IgD-negative memory B cell (primary cell): ENCODE measurements around the gene NCOA3. TPM values are rescaled to one million over a fixed set of nuclear protein-coding genes. Genes with fewer than 3 reads are reported as not detected.
A peak's percentile ranks its signal among the peaks of the same experiment; 100 is the strongest.
"Not testable (repeated sequence)": the region's sequence is repeated elsewhere in the genome, so short reads cannot be mapped to it uniquely, and the experiment has no call there.

Source experiments
- H3K27ac Mint-ChIP-seq, 3 donors: one replicate each; pipeline ENCODE4 v1.8.0; 2020 to 2022; ENCODE audit warnings: mild to moderate bottlenecking in 3 of 3, mixed read lengths in 3 of 3, moderate library complexity in 1 of 3
- H3K27me3 Mint-ChIP-seq: one replicate; pipeline ENCODE4 v1.8.0; 2021; ENCODE audit warnings: mixed read lengths
- H3K36me3 Mint-ChIP-seq: one replicate; pipeline ENCODE4 v1.8.0; 2020; ENCODE audit warnings: mild to moderate bottlenecking, mixed read lengths
- H3K4me1 Mint-ChIP-seq, 3 donors: one replicate each; pipeline ENCODE4 v1.8.0; 2020 to 2022; ENCODE audit warnings: mixed read lengths in 3 of 3, mild to moderate bottlenecking in 1 of 3
- H3K4me3 Mint-ChIP-seq, 4 donors: one replicate each; pipeline ENCODE4 v1.8.0; 2020 to 2022; ENCODE audit warnings: mild to moderate bottlenecking in 4 of 4, mixed read lengths in 4 of 4, moderate library complexity in 3 of 4
- H3K9me3 Mint-ChIP-seq, 3 donors: one replicate each; pipeline ENCODE4 v1.8.0; 2020 to 2021; ENCODE audit warnings: mixed read lengths in 3 of 3, mild to moderate bottlenecking in 1 of 3
- polyA plus RNA-seq: library from polyadenylated mRNA; unstranded; fragments of 300-500 nt; fragmentation: Illumina TruSeq; gene quantifications from one replicate; pipeline ENCODE4 v1.2.3, GENCODE V29; 2021

The NCOA3 gene
- polyA plus RNA-seq, 1 donor from 2014 or later = 64.7 TPM

DNA sequence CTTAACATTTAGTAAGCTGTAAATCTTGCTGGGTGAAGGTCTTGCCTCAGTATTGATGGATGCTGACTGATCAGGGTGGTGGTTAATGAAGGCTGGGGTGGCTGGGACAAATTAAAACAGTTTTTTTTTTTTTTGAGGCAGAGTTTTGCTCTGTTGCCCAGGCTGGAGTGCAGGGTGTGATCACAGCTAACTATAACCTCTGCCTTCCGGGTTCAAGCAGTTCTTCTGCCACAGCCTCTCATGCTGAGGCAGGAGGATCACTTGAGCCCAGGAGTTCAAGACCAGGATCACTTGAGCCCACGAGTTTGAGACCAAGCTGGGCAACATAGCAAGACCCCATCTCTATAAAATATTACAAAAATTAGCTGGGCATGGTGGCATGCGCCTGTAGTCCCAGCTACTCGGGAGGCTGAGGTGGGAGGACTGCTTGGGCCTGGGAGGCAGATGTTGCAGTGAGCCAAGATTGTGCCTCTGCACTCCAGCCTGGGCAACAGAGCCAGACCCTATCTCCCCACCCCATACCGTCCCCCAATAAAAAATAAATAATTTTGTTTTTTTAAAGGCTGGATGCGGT lies 67.2 kb downstream of the NCOA3 start:
- Mint-ChIP-seq H3K9me3 (peaks cover 0 to 4% (median 0%) of the 10 kb centered on the region in 3 donors), H3K27me3 (no peaks in the 10 kb centered on the region), H3K4me1 (peaks cover 41 to 52% (median 43%) of the 10 kb centered on the region in 3 donors), H3K4me3 (no peak overlapping the region), H3K27ac (no peak overlapping the region), H3K36me3 (peaks cover 11% of the 10 kb centered on the region)

- Mint-ChIP-seq H3K27me3 (no peaks in the 10 kb centered on the region), H3K36me3 (peaks cover 7% of the 10 kb centered on the region), H3K27ac (no peak overlapping the region), H3K4me3 (peak overlapping the region in 1 of 4 donors; percentile 6), H3K4me1 (peaks cover 40 to 56% (median 42%) of the 10 kb centered on the region in 3 donors), H3K9me3 (peaks cover 0 to 4% (median 0%) of the 10 kb centered on the region in 3 donors)
Observed at GRCh38 chr20:47571426-47571825, 69.7 kb downstream of the NCOA3 start.

GRCh38 chr20:47572105-47572729 lies 70.5 kb downstream of the NCOA3 start:
- Mint-ChIP-seq H3K4me3 (peak overlapping the region in 3 of 4 donors; percentile 6 to 71 (median 26)), H3K4me1 (peaks cover 47 to 61% (median 48%) of the 10 kb centered on the region in 3 donors), H3K9me3 (peaks cover 0 to 4% (median 0%) of the 10 kb centered on the region in 3 donors), H3K27me3 (no peaks in the 10 kb centered on the region), H3K36me3 (peaks cover 7% of the 10 kb centered on the region), H3K27ac (peak overlapping the region in 2 of 3 donors; percentile 68 to 76)

- peaks cover 0 to 4% (median 0%) of the 10 kb centered on the region in 3 donors for H3K9me3 Mint-ChIP-seq
- peaks cover 7% of the 10 kb centered on the region for H3K36me3 Mint-ChIP-seq
- peak overlapping the region in 3 of 4 donors; percentile 22 to 59 (median 46) for H3K4me3 Mint-ChIP-seq
- no peaks in the 10 kb centered on the region for H3K27me3 Mint-ChIP-seq
- peak overlapping the region; percentile 31 to 68 (median 54) for H3K27ac Mint-ChIP-seq
- peaks cover 45 to 59% (median 50%) of the 10 kb centered on the region in 3 donors for H3K4me1 Mint-ChIP-seq
Observed at GRCh38 chr20:47573559-47573958, 71.9 kb downstream of the NCOA3 start.

DNA sequence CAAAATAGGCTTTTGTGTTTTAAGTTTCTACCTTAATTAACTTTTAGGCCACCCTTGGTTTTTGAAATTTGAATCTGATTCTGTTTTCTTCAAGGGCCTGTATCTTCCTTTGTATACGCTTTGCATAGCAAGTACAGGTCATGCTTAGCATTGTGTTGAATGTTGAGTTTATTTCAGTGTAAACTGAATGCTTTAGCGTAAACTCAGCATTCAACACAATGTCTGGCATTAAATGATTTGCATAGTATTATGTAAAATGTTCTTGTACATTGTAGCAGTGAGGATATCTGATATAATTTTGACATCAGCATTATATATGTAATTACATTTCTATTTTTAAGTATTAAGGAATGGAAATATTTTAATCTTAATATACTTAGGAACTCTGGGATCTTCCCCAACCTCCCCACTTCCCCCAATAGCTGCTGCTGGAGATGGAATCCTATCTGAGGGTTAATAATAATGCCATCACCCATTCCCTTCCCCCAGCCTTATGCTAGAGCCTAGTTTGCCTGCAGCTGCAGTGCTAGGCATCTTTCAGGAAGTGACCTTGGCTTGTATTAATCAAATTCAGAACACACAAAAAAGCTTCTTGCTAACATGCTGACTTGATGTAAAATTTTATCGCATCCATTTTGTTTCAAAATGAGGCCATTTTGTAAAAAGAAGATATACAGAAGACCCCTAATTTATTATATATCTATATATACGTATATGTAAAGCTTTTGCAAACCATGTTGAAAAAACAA lies 73.1 kb downstream of the NCOA3 start:
- Mint-ChIP-seq H3K4me1 (peaks cover 53 to 68% (median 62%) of the 10 kb centered on the region in 3 donors), H3K9me3 (peaks cover 0 to 4% (median 0%) of the 10 kb centered on the region in 3 donors), H3K4me3 (peak overlapping the region in 3 of 4 donors; percentile 0 to 63 (median 46)), H3K27me3 (no peaks in the 10 kb centered on the region), H3K36me3 (peaks cover 7% of the 10 kb centered on the region), H3K27ac (peak overlapping the region in 1 of 3 donors; percentile 5)

- peaks cover 61 to 75% (median 70%) of the 10 kb centered on the region in 3 donors for H3K4me1 Mint-ChIP-seq
Observed at GRCh38 chr20:47576516-47577033, 74.9 kb downstream of the NCOA3 start.

GRCh38 chr20:47577314-47577713 lies 75.6 kb downstream of the NCOA3 start:
- Mint-ChIP-seq H3K4me1 (peaks cover 59 to 74% (median 72%) of the 10 kb centered on the region in 3 donors), H3K4me3 (peak overlapping the region in 2 of 4 donors; percentile 30 to 76), H3K27me3 (no peaks in the 10 kb centered on the region), H3K36me3 (no peaks in the 10 kb centered on the region), H3K9me3 (no peaks in the 10 kb centered on the region), H3K27ac (peak overlapping the region; percentile 71 to 98 (median 95))

More at GRCh38 chr20:47576516-47577033, 74.9 kb downstream of the NCOA3 start:
- Mint-ChIP-seq H3K27me3 (no peaks in the 10 kb centered on the region), H3K9me3 (peaks cover 0 to 4% (median 0%) of the 10 kb centered on the region in 3 donors), H3K27ac (peak overlapping the region; percentile 93 to 98 (median 95)), H3K4me3 (peak overlapping the region; percentile 66 to 93 (median 82)), H3K36me3 (peaks cover 5% of the 10 kb centered on the region)

GRCh38 chr20:47578543-47578942 lies 76.9 kb downstream of the NCOA3 start:
- peaks cover 61 to 69% (median 67%) of the 10 kb centered on the region in 3 donors for H3K4me1 Mint-ChIP-seq
- H3K27me3 Mint-ChIP-seq = no peaks in the 10 kb centered on the region
- H3K27ac Mint-ChIP-seq = peak overlapping the region; percentile 4 to 90 (median 59)
- H3K9me3 Mint-ChIP-seq = no peaks in the 10 kb centered on the region
- peaks cover 2% of the 10 kb centered on the region for H3K36me3 Mint-ChIP-seq
- peak overlapping the region in 2 of 4 donors; percentile 47 to 57 for H3K4me3 Mint-ChIP-seq

DNA sequence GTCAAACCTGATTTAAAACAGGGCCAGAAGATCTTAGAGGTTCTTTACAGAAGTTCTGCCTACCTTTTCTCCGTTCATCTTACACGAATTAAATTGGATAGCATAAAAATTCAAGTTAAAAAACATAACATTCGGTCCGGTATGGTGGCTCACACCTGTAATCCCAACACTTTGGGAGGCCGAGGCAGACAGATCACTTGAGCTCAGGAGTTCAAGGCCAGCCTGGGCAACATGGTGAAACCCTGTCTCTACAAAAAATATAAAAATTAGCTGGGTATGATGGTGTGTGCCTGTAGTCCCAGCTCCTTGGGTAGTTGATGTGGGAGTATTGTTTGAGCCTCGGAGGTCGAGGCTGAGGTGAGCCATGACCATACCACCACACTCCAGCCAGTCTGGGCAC lies 79.0 kb downstream of the NCOA3 start:
- not testable (repeated sequence) for H3K36me3 Mint-ChIP-seq, H3K27me3 Mint-ChIP-seq, H3K9me3 Mint-ChIP-seq
- Mint-ChIP-seq H3K4me1 (peaks cover 63 to 67% (median 63%) of the 10 kb centered on the region in 3 donors), H3K4me3 (peak overlapping the region in 2 of 4 donors; percentile 30 to 63), H3K27ac (peak overlapping the region in 2 of 3 donors; percentile 4 to 51)

- Mint-ChIP-seq H3K9me3 (no peaks in the 10 kb centered on the region), H3K27ac (peak overlapping the region; percentile 4 to 78 (median 51)), H3K4me1 (peaks cover 59 to 64% (median 61%) of the 10 kb centered on the region in 3 donors), H3K36me3 (peaks cover 2% of the 10 kb centered on the region), H3K4me3 (peak overlapping the region in 1 of 4 donors; percentile 0), H3K27me3 (no peaks in the 10 kb centered on the region)
Observed at GRCh38 chr20:47581090-47581489, 79.4 kb downstream of the NCOA3 start.

GRCh38 chr20:47583551-47583950 lies 81.9 kb downstream of the NCOA3 start:
- Mint-ChIP-seq H3K4me3 (peak overlapping the region in 1 of 4 donors; percentile 45), H3K4me1 (peaks cover 48 to 58% (median 56%) of the 10 kb centered on the region in 3 donors), H3K27me3 (no peaks in the 10 kb centered on the region), H3K27ac (peak overlapping the region in 2 of 3 donors; percentile 61 to 71), H3K36me3 (peaks cover 4% of the 10 kb centered on the region), H3K9me3 (no peaks in the 10 kb centered on the region)

- peak overlapping the region in 3 of 4 donors; percentile 31 to 66 (median 41) for H3K4me3 Mint-ChIP-seq
- peaks cover 4% of the 10 kb centered on the region for H3K36me3 Mint-ChIP-seq
- H3K27ac Mint-ChIP-seq = peak overlapping the region; percentile 64 to 90 (median 82)
- no peaks in the 10 kb centered on the region for H3K9me3 Mint-ChIP-seq
- peaks cover 37 to 45% (median 42%) of the 10 kb centered on the region in 3 donors for H3K4me1 Mint-ChIP-seq
- H3K27me3 Mint-ChIP-seq = no peaks in the 10 kb centered on the region
Observed at GRCh38 chr20:47585087-47585747, 83.5 kb downstream of the NCOA3 start.

GRCh38 chr20:47586649-47587294 lies 85.1 kb downstream of the NCOA3 start:
- Mint-ChIP-seq H3K27me3 (no peaks in the 10 kb centered on the region), H3K27ac (peak overlapping the region; percentile 21 to 50 (median 37)), H3K4me3 (no peak overlapping the region), H3K9me3 (no peaks in the 10 kb centered on the region), H3K4me1 (peaks cover 36 to 40% (median 39%) of the 10 kb centered on the region in 3 donors), H3K36me3 (peaks cover 4% of the 10 kb centered on the region)

DNA sequence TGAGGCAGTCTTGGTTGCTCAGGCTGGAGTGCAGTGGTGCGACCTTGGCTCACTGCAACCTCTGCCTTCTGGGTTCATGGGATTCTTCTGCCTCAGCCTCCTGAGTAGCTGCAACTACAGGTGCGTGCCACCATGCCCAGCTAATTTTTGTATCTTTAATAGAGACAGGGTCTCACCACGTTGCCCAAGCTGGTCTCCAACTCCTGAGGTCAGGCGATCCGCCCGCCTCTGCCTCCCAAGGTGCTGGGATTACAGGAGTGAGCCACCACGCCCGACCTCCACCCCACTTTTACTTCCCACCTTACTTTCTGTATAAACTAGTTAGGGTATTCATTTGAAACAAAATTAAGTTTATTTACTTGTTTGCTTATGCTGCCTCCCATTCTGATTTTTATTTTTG lies 86.5 kb downstream of the NCOA3 start:
- peaks cover 2% of the 10 kb centered on the region for H3K36me3 Mint-ChIP-seq
- H3K4me3 Mint-ChIP-seq = no peak overlapping the region
- H3K9me3 Mint-ChIP-seq = no peaks in the 10 kb centered on the region
- H3K27me3 Mint-ChIP-seq = no peaks in the 10 kb centered on the region
- H3K27ac Mint-ChIP-seq = peak overlapping the region in 2 of 3 donors; percentile 31 to 41
- peaks cover 36 to 40% (median 39%) of the 10 kb centered on the region in 3 donors for H3K4me1 Mint-ChIP-seq
